OCI-LY1 (cell line): Measurements from ENCODE around the gene TAS2R40.

ENCODE experiments used
- H2AFZ ChIP-seq: fragments of 200-600 bp; sonication (generic), shearing (Covaris generic); 2 replicates; pipeline ENCODE4 v1.6.0; 2014; ENCODE audit warnings: antibody characterized with exemption, mild to moderate bottlenecking, low read length
- H3F3A ChIP-seq: fragments of 200-600 bp; sonication (generic), shearing (Covaris generic); 2 replicates; pipeline ENCODE4 v1.6.0; 2014; ENCODE audit warnings: mild to moderate bottlenecking, antibody characterized with exemption, low read length, moderate library complexity; ENCODE audit not compliant: insufficient read depth
- H3K27ac ChIP-seq: fragments of 200-600 bp; sonication (generic); 2 replicates; pipeline ENCODE4 v1.5.1; 2014; ENCODE audit warnings: low read length, mixed run types, mild to moderate bottlenecking, low read depth; ENCODE audit not compliant: poor library complexity, severe bottlenecking
- H3K27me3 ChIP-seq: fragments of 200-600 bp; sonication (generic); 2 replicates; pipeline ENCODE4 v1.6.0; 2014; ENCODE audit warnings: antibody characterized with exemption, mild to moderate bottlenecking, low read length, moderate library complexity; ENCODE audit not compliant: insufficient read depth
- H3K36me3 ChIP-seq: fragments of 200-600 bp; sonication (generic); 2 replicates; pipeline ENCODE4 v1.6.1; 2014; ENCODE audit warnings: mild to moderate bottlenecking, antibody characterized with exemption, low read length, moderate library complexity, mixed read lengths; ENCODE audit not compliant: insufficient read depth
- H3K4me1 ChIP-seq: fragments of 200-600 bp; sonication (generic); 2 replicates; pipeline ENCODE4 v1.5.1; 2014; ENCODE audit warnings: mild to moderate bottlenecking, low read length, moderate library complexity; ENCODE audit not compliant: insufficient read depth, severe bottlenecking
- H3K4me2 ChIP-seq: fragments of 200-600 bp; sonication (generic), shearing (Covaris generic); 2 replicates; pipeline ENCODE4 v1.6.1; 2014; ENCODE audit warnings: low read length
- H3K4me3 ChIP-seq: fragments of 200-600 bp; sonication (generic); 2 replicates; pipeline ENCODE4 v1.5.1; 2014; ENCODE audit warnings: low read length, low read depth, mild to moderate bottlenecking, mixed read lengths; ENCODE audit not compliant: poor library complexity, severe bottlenecking
- H3K79me2 ChIP-seq: fragments of 200-600 bp; shearing (Covaris generic); 2 replicates; pipeline ENCODE4 v1.6.1; 2016; ENCODE audit warnings: mixed run types, low read length, mixed read lengths; ENCODE audit not compliant: insufficient read depth
- H3K9ac ChIP-seq: fragments of 200-600 bp; sonication (generic), shearing (Covaris generic); 2 replicates; pipeline ENCODE4 v1.6.1; 2014; ENCODE audit warnings: mild to moderate bottlenecking, low read length, mixed read lengths
- H3K9me2 ChIP-seq: fragments of 200-600 bp; sonication (generic), shearing (Covaris generic); 2 replicates; pipeline ENCODE4 v1.6.1; 2014; ENCODE audit warnings: low read depth, mild to moderate bottlenecking, low read length, mixed read lengths
- H3K9me3 ChIP-seq: fragments of 200-600 bp; shearing (Covaris generic); 2 replicates; pipeline ENCODE4 v1.6.1; 2014; ENCODE audit warnings: low read length, mixed read lengths
- H4K20me1 ChIP-seq: fragments of 200-600 bp; sonication (generic), shearing (Covaris generic); 2 replicates; pipeline ENCODE4 v1.6.0; 2016; ENCODE audit warnings: mild to moderate bottlenecking, low read length; ENCODE audit not compliant: insufficient read depth
- CTCF ChIP-seq: fragments of 200-600 bp; sonication (generic), shearing (Covaris generic); IDR thresholded peaks from 2 replicates; pipeline ENCODE4 v1.5.1; 2017; ENCODE audit warnings: mild to moderate bottlenecking, antibody characterized with exemption, low read length, moderate library complexity, mixed read lengths
- EZH2 ChIP-seq: fragments of 200-600 bp; sonication (generic), shearing (Covaris generic); IDR thresholded peaks from 2 replicates; pipeline ENCODE4 v1.8.0; 2017; ENCODE audit warnings: borderline replicate concordance, mixed run types, mild to moderate bottlenecking, antibody characterized with exemption, low read length, moderate library complexity, mixed read lengths

Gene TAS2R40

GRCh38 chr7:143256932-143257331, 35.1 kb downstream of the TAS2R40 start:
- Histone ChIP-seq H3K79me2 (no peaks in the 10 kb centered on the region), H3K4me2 (no peak overlapping the region), H4K20me1 (no peaks in the 10 kb centered on the region), H3K9me2 (no peaks in the 10 kb centered on the region), H3K27ac (no peak overlapping the region), H3K27me3 (no peaks in the 10 kb centered on the region), H3F3A (no peaks in the 10 kb centered on the region), H3K9ac (no peak overlapping the region), H3K4me1 (no peaks in the 10 kb centered on the region), H3K9me3 (no peaks in the 10 kb centered on the region), H3K36me3 (no peaks in the 10 kb centered on the region), H3K4me3 (no peak overlapping the region), H2AFZ (no peak overlapping the region)
- TF ChIP-seq EZH2, result no peak
- no peak for TF ChIP-seq CTCF

GRCh38 chr7:143257501-143257900, 35.7 kb downstream of the TAS2R40 start:
- no peak overlapping the region for H3K4me2 ChIP-seq
- H2AFZ ChIP-seq, result no peak overlapping the region
- H3K4me3 ChIP-seq, result no peak overlapping the region
- H3K27ac ChIP-seq, result no peak overlapping the region
- no peaks in the 10 kb centered on the region for H3F3A ChIP-seq
- H3K27me3 ChIP-seq, result no peaks in the 10 kb centered on the region
- no peaks in the 10 kb centered on the region for H3K4me1 ChIP-seq
- H3K9me2 ChIP-seq, result no peaks in the 10 kb centered on the region
- no peaks in the 10 kb centered on the region for H3K9me3 ChIP-seq
- H3K36me3 ChIP-seq, result no peaks in the 10 kb centered on the region
- TF ChIP-seq EZH2, result no peak
- no peak for TF ChIP-seq CTCF
- H4K20me1 ChIP-seq, result no peaks in the 10 kb centered on the region
- H3K9ac ChIP-seq, result no peak overlapping the region
- H3K79me2 ChIP-seq, result no peaks in the 10 kb centered on the region

- Histone ChIP-seq H3K4me1 (peaks cover 4% of the 10 kb centered on the region), H3K36me3 (no peaks in the 10 kb centered on the region), H3K4me2 (no peak overlapping the region), H3K79me2 (no peaks in the 10 kb centered on the region), H4K20me1 (no peaks in the 10 kb centered on the region), H3K4me3 (no peak overlapping the region), H3K27ac (no peak overlapping the region), H3K27me3 (no peaks in the 10 kb centered on the region), H3K9me3 (no peaks in the 10 kb centered on the region), H3K9ac (no peak overlapping the region), H2AFZ (no peak overlapping the region), H3F3A (no peaks in the 10 kb centered on the region), H3K9me2 (no peaks in the 10 kb centered on the region)
- no peak for TF ChIP-seq EZH2
- no peak for TF ChIP-seq CTCF
Measured at GRCh38 chr7:143258831-143259230, 37.0 kb downstream of the TAS2R40 start.
